Measurements from ENCODE around the gene PRR15L. TPM values are rescaled to one million over a fixed set of nuclear protein-coding genes. Genes with fewer than 3 reads are reported as not detected.

Gene PRR15L
- total and polyA plus RNA-seq, 11 donors = 0.04 to 2.7 TPM; not detected in 9

DNA sequence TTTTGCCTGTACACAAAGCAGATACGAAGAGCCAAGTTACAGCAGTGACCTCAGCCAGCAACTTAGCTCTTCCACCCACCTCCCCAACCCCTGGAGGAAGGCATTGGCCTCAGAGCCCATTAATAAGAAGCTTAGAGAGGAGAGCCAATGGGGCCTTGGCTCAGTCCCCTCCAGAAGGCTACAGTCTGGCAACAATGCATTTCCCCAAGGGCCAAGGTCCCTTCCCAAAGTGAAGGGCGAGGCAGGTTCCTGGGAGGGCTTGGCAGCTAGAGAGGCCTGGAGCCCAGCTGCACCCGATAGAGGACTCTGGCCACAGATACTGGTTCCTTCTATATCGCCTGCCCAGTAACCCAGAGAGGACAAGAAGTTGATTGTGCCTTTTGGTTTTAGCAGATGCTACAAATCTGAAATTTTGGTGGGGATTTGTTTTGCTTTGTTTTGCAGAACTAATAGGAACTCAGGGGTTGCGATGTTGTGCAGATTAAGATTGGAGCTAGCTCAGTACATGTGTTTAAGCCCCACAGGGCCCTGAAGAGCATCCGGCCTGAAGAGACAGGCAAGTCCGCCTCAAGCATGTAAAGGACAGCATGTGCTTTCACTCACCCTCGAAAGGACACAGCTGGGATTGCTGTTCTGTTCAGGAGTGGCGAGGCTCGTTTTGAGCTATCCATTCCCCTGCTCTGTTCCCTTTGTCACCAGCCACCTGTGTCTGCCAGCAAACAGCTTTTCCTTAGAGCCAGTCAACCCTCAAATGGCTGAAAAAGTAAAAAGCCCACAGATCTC, 28.3 kb downstream of the PRR15L start:
- peak; percentile 65 to 80 (median 72) for ATAC-seq
- peak overlapping the region in 10 of 12 donors; percentile 31 to 79 (median 46) for H3K27ac ChIP-seq
- H3K9me3 ChIP-seq = no peaks in the 10 kb centered on the region
- no peak overlapping the region for H3K4me3 ChIP-seq
- no peak for TF ChIP-seq CTCF (IDR thresholded peaks at IDR 0.05)
- TF ChIP-seq POLR2A (IDR thresholded peaks at IDR 0.05) = no peak
- H3K27me3 ChIP-seq = no peaks in the 10 kb centered on the region
- peak in 2 of 5 donors; percentile 25 to 69 for DNase-seq
- 58 to 75% (median 64%) methylated on average over 7 to 10 of the region's 10 CpGs for WGBS, 4 donors
- intact Hi-C loops (cut with DNase I) = no loop called here
- peaks cover 0 to 59% (median 50%) of the 10 kb centered on the region in 9 donors for H3K36me3 ChIP-seq
- peaks cover 0 to 21% (median 2%) of the 10 kb centered on the region in 12 donors for H3K4me1 ChIP-seq

- TF ChIP-seq POLR2A (IDR thresholded peaks at IDR 0.05) (no peak), CTCF (IDR thresholded peaks at IDR 0.05) (no peak)
- peaks cover 0 to 69% (median 60%) of the 10 kb centered on the region in 9 donors for H3K36me3 ChIP-seq
- no peaks in the 10 kb centered on the region for H3K9me3 ChIP-seq
- ATAC-seq (no peak), DNase-seq (no peak)
- intact Hi-C loops (cut with DNase I) = no loop called here
- peaks cover 0 to 21% (median 2%) of the 10 kb centered on the region in 12 donors for H3K4me1 ChIP-seq
- WGBS, 4 donors = 70 to 81% (median 74%) methylated on average over 2 of the region's 2 CpGs
- H3K4me3 ChIP-seq = no peak overlapping the region
- no peaks in the 10 kb centered on the region for H3K27me3 ChIP-seq
- H3K27ac ChIP-seq = peak overlapping the region in 8 of 12 donors; percentile 37 to 79 (median 48)
These were observed 29.3 kb downstream of the PRR15L start for GRCh38 chr17:47928415-47928814.

DNA sequence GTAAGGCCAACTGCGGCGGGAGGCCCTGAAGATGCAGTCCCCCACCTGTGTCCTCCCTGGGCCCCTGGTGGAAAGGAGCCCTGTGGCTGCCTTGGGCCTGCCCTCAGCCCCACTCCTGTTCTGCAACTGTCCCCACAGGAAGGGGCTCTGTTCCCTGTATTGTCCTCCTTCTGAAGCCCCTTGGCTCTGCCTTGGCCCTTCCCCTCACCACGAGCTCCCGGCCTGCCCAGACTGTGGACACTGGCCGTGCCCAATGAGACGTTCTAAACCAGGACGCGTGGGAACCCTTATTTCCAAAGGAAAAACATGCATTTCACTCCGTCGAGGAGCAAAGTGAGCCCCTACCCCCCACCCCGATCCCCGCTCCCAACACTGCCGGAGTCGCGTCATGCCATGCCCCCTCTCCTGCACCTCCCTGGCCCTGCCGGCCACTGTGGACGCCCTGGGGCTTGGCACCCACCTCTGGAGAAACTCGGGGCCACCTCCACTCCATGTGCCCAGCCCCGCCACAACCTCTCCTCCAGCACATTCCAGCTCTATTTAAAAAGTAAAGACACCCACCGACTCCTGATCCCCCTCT, 29.8 kb downstream of the PRR15L start:
- ATAC-seq (no peak), DNase-seq (peak in 1 of 5 donors; percentile 20)
- Histone ChIP-seq H3K4me3 (no peak overlapping the region), H3K9me3 (no peaks in the 10 kb centered on the region), H3K36me3 (peaks cover 0 to 74% (median 65%) of the 10 kb centered on the region in 9 donors), H3K27me3 (no peaks in the 10 kb centered on the region), H3K4me1 (peaks cover 0 to 21% (median 2%) of the 10 kb centered on the region in 12 donors), H3K27ac (peak overlapping the region in 1 of 12 donors; percentile 47)
- 91 to 96% (median 94%) methylated on average over 20 of the region's 20 CpGs for WGBS, 4 donors
- intact Hi-C loops (cut with DNase I) = no loop called here
- TF ChIP-seq POLR2A (IDR thresholded peaks at IDR 0.05) = no peak
- TF ChIP-seq CTCF (IDR thresholded peaks at IDR 0.05) = no peak

DNA sequence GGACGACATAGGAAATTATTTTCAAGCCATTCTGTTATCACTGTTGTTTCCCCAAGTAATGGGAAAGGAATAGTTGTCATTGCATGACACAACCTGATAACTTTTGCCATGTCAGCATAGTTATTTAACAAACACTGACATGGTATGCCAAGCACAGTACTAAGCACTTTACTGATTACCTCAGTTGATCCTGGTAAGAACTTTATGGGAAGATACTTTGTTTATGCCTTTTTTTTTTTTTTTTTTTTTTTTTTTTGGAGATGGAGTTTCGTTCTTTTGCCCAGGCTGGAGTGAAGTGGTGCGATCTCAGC, 32.0 kb downstream of the PRR15L start:
- intact Hi-C loops (cut with DNase I) = no loop called here
- DNase-seq (no peak), ATAC-seq (no peak)
- Histone ChIP-seq H3K9me3 (no peaks in the 10 kb centered on the region), H3K36me3 (peaks cover 0 to 90% (median 82%) of the 10 kb centered on the region in 9 donors), H3K4me1 (peaks cover 0 to 21% (median 2%) of the 10 kb centered on the region in 12 donors), H3K27me3 (no peaks in the 10 kb centered on the region), H3K4me3 (no peak overlapping the region), H3K27ac (no peak overlapping the region)
- TF ChIP-seq CTCF (IDR thresholded peaks at IDR 0.05) (no peak), POLR2A (IDR thresholded peaks at IDR 0.05) (no peak)
- 63 to 86% (median 80%) methylated on average over 3 of the region's 3 CpGs for WGBS, 4 donors

All from heart left ventricle (tissue), 16 donors.